GM18511 (cell line): Measurements from ENCODE around the gene LEMD3.
"Not testable (repeated sequence)": the region's sequence is repeated elsewhere in the genome, so short reads cannot be mapped to it uniquely, and the experiment has no call there.

ENCODE experiments used
- ATAC-seq: cut with Tn5 transposase; IDR thresholded peaks from one replicate; pipeline ENCODE4 v1.9.1; 2021; ENCODE audit warnings: mild to moderate bottlenecking, moderate library complexity; ENCODE audit not compliant: unreplicated experiment

The LEMD3 gene

GRCh38 chr12:65276916-65277530 lies 107.6 kb downstream of the LEMD3 start:
- ATAC-seq = no peak

GRCh38 chr12:65277994-65278575 lies 108.7 kb downstream of the LEMD3 start:
- no peak for ATAC-seq

GRCh38 chr12:65278576-65279368 lies 109.4 kb downstream of the LEMD3 start, which contains the start of gene MSRB3:
Gene MSRB3, plus strand, starts transcription at chr12:65278683. Its CDS starts 29,897 bp downstream, at chr12:65308580.
- peak; percentile 67 for ATAC-seq

GRCh38 chr12:65279369-65280112 lies 110.2 kb downstream of the LEMD3 start:
- ATAC-seq = no peak

- ATAC-seq = no peak
These were observed 110.9 kb downstream of the LEMD3 start for GRCh38 chr12:65280306-65280705.

GRCh38 chr12:65282840-65283239 lies 113.5 kb downstream of the LEMD3 start:
- ATAC-seq = no peak

- ATAC-seq = not testable (repeated sequence)
These were observed 116.1 kb downstream of the LEMD3 start for GRCh38 chr12:65285532-65285931.

GRCh38 chr12:65287426-65287825 lies 118.0 kb downstream of the LEMD3 start:
- no peak for ATAC-seq

GRCh38 chr12:65292241-65292640 lies 122.9 kb downstream of the LEMD3 start:
- ATAC-seq = no peak

- no peak for ATAC-seq
These were observed 124.4 kb downstream of the LEMD3 start for GRCh38 chr12:65293735-65294134.

- ATAC-seq = no peak
These were observed 125.4 kb downstream of the LEMD3 start for GRCh38 chr12:65294641-65295262.

GRCh38 chr12:65296508-65297265 lies 127.3 kb downstream of the LEMD3 start:
- no peak for ATAC-seq
